Measurements from ENCODE around the gene TXNRD2.

GRCh38 chr22:19981961-19982920, 40.6 kb upstream of the TXNRD2 start:
- TF ChIP-seq CTCF (IDR thresholded peaks at IDR 0.05; ENCODE audit: low read length): no peak
- TF ChIP-seq EZH2phosphoT487 (IDR thresholded peaks at IDR 0.05; ENCODE audit: low read length): no peak
- no peak for TF ChIP-seq EZH2 (optimal IDR thresholded peaks at IDR 0.05; ENCODE audit: low read depth, low read length)

All from MM.1S (cell line).